HG02759 (cell line): ENCODE results near the gene RGMB.
A peak's percentile ranks its signal among the peaks of the same experiment; 100 is the strongest.
"Not testable (repeated sequence)": the region's sequence is repeated elsewhere in the genome, so short reads cannot be mapped to it uniquely, and the experiment has no call there.

ENCODE experiments used
- ATAC-seq: cut with Tn5 transposase; IDR thresholded peaks from one replicate; pipeline ENCODE4 v1.9.1; 2021; ENCODE audit warnings: mild to moderate bottlenecking, moderate library complexity; ENCODE audit not compliant: unreplicated experiment

Gene RGMB, protein sequence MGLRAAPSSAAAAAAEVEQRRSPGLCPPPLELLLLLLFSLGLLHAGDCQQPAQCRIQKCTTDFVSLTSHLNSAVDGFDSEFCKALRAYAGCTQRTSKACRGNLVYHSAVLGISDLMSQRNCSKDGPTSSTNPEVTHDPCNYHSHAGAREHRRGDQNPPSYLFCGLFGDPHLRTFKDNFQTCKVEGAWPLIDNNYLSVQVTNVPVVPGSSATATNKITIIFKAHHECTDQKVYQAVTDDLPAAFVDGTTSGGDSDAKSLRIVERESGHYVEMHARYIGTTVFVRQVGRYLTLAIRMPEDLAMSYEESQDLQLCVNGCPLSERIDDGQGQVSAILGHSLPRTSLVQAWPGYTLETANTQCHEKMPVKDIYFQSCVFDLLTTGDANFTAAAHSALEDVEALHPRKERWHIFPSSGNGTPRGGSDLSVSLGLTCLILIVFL

DNA sequence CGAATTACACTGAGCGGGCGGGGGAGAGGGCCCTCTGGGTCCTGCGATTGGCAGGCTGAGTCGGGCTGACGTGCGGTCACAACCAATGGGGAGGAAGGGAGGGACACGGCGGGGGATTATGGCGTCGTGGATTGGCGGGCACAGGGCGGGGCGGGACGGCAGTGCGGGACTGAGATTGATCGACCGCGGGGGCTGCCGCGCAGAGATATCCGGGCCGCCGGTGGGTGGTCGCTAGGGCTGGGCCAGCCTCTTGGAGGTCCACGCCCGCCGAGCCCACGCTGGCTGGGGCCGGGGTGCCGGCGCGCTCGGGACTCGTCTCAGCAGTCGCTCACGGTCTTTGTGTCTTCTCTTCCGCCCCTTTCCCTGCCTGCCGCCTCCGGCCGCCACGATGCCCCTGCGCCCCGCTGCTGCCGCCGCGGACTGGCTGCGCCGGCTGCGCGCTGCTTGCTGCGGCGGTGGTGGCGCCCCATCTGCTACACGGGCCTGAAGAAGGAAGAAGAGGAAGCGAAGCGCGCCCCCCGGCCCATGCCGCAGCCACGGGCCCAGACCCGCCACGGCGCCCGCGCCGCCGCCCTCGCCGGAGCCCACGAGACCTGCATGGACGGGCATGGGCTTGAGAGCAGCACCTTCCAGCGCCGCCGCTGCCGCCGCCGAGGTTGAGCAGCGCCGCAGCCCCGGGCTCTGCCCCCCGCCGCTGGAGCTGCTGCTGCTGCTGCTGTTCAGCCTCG, at the start of gene RGMB:
Gene RGMB (plus strand): TSS at position 200 of the 728 bp plus-strand sequence. CDS start 408 bp downstream, at position 608.
- ATAC-seq, result peak; percentile 84

DNA sequence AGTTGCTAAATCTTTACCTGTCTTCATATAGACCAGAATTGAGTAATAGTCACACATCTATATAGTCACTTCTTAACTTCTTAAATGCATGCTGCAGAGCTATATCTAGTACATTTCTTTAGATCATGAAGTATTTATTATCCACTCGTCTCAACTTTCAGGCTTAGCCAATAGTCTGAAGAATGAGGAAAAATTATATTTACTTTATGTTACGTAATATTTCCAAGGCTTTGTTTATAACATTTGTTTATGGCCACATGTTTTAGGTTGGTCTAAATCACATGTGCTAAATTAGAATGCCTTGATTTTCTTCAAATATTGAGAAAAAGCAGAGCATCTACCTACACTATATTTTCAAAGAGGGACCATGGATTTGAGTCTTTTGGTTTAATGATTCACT, 47.2 kb upstream of the RGMB start:
- ATAC-seq, result no peak

DNA sequence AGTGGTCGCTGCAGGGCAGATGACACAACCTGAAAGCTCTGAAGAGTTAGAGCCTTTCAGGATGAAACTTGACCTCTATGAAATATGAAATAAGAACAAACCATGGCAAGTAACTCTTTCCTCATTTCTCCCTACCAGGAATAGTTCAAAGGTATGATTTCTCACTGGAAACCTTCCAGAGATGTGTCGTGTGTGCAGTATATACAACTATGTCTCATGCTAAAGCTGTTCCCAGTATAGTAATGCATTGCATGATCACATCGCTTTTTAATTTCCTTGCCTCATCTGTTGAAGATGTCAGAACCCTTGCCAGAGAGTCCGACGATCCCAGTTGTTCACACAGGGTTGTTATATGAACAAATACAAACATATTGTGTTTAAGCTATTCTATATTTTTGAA, 45.8 kb upstream of the RGMB start:
- ATAC-seq, result no peak

DNA sequence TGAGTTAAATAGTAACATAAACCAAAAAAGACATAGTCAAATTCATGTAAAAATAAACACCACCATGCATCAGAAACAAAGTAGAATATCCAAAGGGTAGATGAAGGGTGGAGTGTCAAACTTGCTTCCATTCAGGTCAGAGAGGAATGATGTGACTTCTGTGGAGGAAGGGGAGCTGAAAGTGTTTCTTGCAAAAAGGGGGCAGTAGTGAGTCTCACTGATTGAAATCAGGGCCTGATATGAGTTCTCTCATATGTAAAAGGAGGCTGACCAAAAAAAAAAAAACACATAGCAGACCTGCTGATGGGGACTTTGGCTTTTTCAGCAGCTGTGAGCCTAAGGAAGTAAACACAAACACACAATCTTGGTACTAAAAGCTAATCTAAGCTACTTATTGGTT, 38.8 kb upstream of the RGMB start:
- no peak for ATAC-seq

DNA sequence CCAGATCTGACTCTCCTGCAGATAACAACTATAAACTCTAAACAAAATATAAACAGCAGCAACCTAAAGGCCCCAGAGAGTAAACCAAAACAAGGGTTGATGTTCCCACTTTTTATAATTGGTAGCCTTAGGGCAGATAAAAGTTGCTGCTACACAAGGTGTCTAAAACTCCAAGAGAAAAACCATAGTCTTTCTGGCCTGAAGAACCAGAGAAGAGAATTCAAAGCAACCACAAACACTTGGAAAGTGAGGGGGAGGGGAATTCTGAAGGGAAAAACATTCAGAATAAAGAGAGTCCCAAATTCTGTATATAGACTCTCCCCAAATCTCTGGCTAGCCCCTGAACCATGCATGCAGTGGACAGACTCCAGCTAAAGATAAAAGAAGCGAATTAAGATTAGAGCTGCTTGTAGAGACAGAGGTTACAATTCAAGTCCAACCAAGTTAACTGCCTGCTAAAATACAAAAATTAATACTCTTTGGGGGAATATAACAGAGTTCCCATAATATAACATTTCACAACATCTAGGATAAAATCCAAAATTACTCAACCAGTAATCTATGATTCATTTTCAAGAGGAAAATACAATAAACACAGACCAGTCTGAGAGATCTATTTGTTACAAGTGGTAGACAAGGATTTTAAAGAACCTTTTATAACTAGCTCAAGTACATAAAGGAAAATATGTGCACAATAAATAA, 37.5 kb upstream of the RGMB start:
- ATAC-seq, result no peak

DNA sequence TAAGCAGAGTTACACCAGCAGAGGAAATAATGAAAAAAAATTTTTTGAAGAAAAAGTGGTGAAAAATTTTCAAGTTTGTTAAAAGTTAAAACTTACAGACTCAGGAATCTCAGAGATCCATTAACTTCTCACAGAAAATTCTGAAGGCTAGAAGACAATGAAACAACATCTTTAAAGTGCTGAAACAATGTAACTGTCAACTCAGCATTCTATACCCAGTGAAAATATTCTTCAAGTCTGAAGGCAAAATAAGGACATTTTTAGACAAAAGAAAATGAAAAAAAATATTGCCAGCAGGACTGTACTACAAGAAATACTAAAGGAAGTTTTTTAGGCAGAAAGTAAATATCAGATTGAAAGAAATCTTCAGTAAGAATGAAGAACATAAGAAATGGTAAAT, 36.7 kb upstream of the RGMB start:
- ATAC-seq, result no peak

DNA sequence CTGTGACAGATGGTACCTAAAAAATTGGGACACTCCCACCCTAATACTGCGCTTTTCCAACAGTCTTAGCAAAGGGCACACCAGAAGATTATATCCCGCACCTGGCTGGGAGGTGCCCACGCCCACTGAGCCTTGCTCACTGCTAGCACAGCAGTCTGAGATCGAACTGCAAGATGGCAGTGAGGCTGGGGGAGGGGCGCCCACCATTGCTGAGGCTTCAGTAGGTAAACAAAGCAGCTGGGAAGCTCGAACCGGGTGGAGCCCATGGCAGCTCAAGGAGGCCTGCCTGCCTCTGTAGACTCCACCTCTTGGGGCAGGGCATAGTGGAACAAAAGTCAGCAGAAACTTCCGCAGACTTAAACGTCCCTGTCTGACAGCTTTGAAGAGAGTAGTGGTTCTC, 36.0 kb upstream of the RGMB start:
- not testable (repeated sequence) for ATAC-seq

DNA sequence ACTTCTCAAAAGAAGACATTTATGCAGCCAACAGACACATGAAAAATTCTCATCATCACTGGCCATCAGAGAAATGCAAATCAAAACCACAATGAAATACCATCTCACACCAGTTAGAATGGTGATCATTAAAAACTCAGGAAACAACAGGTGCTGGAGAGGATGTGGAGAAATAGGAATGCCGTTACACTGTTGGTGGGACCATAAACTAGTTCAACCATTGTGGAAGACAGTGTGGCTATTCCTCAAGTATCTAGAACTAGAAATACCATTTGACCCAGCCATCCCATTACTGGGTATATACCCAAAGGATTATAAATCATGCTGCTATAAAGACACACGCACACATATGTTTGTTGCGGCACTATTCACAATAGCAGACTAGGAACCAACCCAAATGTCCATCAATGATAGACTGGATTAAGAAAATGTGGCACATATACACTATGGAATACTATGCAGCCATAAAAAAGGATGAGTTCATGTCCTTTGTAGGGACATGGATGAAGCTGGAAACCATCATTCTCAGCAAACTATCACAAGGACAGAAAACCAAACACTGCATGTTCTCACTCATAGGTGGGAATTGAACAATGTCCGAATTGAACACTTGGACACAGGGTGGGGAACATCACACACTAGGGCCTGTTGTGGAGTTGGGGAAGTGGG, 34.8 kb upstream of the RGMB start:
- not testable (repeated sequence) for ATAC-seq

DNA sequence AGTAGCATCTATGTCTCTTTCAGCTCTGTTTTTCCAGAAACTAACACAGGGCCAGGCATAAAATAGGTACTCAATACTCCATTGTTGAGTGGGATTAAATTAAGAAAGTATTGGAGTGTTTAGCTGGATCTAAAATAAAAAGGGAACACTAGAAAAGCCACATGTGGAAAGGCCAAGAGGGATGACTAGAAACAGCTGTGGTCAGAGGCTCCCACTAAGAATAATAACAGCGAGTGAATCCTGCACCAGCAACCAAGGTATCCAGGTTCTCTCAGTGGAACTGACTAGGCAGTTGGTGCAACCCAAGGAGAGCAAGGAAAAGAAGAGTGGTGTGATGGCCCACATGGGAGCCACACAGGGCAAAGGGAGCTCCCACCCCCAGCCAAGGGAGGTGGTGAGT, 31.5 kb upstream of the RGMB start:
- no peak for ATAC-seq

DNA sequence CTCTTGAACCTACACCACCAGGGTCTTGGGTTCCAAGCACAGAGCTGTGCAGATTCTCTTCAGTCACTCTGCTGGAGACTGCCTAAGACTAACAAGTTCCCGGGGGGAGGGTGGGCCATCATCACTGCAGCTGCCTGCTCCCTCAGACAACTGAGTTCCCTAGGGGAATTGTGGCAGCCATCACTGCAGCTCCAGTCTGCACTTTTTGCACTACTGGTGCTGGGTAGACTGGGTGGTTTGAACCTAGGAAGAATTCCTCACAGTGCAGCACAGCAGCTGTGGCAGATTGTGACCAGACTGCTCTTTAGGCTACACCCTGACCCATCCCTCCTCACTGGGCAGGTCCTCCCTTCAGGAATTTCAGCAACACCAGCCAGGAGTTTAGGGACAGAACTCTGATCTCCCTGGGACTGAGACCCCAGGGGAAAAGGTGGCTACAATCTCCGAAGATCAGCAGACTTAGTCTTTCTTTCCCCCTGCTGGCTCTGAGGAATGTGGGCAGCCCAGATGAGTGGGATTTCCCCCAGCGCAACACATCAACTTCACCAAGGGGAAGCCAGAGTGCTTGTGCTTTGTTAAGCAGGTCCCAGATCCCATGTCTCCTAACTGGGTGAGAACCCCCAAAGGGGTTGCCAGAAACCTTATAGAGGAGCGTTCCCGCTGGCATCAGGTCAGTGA, 30.9 kb upstream of the RGMB start:
- no peak for ATAC-seq

DNA sequence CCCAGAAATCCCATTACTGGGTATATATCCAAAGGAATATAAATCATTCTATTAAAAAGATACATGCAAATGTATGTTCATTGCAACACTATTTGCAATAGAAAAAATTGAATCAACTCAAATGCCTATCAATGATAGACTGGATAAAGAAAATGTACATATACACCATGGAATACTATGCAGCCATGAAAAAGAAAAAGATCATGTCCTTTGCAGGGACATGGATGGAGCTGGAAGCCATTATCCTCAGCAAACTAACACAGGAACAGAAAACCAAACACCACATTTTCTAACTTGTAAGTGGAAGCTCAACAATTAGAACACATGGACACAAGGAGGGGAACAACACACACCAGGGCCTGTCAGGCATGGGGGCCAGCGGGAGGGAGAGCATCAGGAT, 25.2 kb upstream of the RGMB start:
- not testable (repeated sequence) for ATAC-seq

DNA sequence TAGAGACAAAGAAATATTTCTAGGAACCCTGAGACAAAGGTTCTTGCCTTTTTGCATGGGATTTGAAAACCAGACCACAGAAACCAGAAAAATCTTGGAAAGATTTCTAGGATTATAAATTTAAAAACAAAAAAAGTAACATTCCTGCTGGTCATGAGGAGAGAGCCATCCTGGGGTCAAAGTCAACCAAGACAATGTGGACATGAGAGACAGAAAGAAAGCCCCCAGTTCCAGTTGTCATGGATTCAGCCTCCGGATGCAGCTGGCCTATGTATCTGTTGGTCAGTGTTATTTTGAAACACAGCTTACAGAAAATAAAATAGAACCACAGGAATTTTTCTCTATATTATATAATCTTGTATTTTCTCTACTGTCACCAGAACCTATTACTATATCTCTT, 24.4 kb upstream of the RGMB start:
- ATAC-seq, result no peak

DNA sequence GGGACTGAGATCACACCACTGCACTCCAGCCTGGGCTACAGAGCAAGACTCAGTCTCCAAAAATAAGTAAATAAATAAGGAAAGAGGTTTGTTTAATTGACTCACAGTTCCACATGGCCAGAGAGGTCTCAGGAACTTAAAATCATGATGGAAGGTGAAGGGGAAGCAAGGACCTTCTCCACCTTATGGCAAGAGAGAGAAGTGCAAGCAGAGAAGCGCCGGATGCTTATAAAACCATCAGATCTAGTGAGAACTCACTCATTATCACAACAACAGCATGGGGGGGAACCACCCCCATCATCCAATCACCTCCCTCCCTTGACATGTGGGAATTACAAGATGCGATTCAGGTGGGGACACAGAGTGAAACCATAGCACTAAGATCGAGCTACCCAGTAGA, 22.8 kb upstream of the RGMB start:
- peak; percentile 78 for ATAC-seq

DNA sequence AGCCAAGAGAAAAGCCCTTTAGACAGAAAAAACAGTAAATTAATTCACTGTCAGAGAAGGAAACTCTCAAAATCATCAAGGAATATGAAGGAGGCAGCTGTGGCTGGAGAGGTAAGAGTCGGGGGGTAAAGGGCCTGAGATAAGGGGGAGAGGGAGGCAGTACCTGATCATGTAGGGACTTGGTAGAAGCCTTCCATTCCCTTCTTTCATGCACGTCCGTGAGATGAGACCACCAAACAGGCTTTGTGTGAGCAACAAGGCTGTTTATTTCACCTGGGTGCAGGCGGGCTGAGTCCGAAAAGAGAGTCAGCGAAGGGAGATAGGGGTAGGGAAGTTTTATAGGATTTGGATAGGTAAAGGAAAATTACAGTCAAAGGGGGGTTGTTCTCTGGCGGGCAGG, 21.1 kb upstream of the RGMB start:
- not testable (repeated sequence) for ATAC-seq

DNA sequence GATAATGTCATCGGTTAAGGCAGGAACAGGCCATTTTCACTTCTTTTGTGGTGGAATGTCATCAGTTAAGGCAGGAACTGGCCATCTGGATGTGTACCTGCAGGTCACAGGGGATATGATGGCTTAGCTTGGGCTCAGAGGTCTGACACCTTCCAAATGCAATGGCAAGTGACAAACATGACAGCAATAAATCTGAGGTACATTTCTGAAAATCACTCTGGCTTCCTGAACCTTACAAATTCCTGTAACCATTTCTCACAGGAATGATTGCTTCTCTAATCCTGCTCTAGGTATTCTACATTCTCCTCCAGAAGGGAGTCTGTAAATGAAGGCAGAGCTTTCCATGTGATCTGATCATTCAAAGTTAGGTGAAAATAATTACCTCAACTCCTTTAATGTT, 20.7 kb upstream of the RGMB start:
- ATAC-seq, result not testable (repeated sequence)

DNA sequence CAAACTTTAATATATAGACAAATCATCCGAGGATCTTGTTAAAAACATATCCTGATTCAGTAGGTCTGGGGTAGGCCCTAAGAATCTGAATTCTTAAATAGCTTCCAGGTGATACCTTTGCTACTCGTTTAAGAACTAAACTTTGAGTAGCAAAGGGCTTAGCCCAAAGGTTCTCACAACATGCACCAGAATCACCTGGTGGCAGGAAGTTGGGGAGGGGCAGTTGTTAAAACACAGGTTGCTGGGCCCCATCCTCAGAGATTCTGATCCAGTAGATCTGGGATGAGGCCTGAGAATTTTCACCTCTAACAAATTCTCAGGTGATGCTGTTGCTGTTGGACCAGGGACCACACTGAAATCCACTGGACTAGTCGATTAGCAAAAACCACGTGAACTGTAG, 20.0 kb upstream of the RGMB start:
- ATAC-seq, result no peak

DNA sequence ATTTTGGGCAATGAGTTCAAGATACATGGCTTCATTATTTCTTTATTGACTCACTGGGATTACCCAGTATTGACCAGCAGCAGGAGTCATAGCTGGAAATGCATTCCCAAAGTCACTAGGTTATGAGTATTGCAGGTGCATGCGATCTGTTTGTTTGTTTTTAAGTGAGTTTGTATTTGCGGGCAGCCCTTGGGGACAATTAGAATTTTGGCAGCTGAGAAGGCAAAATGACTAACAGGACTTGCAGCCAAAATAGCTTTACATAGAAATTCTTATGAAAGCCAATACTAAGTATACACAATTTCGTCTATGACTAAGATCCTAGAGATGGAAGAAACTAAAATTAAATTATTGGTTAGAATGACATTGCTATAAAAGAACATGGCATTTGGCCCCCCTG, 18.1 kb upstream of the RGMB start:
- ATAC-seq, result no peak

DNA sequence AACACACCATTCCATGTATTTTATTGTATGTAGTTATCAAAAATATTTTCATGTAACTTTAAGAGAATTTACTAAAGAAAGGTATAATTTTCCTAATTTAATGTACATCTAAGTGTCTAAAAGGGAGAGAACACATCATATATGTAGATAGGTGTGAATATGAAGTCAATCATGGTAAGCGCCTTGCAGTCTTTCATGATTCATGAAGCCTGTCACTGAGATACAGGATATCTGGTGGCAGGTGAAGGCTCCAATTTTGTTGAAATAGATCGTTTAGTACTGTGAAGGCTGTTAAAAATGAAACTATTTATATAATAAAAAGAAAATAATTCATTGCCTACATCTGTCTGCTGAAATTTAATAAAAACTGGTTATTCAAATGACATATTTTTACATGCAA, 15.5 kb upstream of the RGMB start:
- ATAC-seq, result no peak

DNA sequence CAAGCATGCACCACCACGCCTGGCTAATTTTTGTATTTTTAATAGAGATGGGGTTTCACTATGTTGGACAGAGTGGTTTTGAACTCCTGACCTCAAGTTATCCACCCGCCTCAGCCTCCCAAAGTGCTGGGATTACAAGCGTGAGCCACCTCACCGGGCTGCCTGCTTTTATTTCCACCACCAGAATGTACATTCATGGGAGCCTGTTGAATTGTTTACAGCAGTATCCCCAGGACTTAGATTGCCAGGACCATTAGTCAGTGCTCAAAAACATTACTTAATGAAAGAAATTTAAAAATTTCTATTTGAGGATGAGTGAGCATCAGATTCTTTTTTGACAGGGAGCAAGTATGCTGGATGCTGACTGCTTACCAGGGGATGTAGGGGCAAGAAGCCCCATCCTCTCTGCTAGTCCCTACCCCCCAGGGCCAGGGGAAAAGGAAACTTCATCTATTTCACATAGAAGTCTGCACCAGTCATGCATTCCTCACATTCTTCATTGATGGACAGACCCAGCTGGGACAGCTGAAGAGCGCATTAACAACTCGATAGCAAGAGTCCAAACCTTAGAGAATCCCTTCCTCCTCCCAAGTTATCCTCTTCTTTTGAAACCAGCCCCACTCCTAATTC, 10.3 kb upstream of the RGMB start:
- no peak for ATAC-seq

DNA sequence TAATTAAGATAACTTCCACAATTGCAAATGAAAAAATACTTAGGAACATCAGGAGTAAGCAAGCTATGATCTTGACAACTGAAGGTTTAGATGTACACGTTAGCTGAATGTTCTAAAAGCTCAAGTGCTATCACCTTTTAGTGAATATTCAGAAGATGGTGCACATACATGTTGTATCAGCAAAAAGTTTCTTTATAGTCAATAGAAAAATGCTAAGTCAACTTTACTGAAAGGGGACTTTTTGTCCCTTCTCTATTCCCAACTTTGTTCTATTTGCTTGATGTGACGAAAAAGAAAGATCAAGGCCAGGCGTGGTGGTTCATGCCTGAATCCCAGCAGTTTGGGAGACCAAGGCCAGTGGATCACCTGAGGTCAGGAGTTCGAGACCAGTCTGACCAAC, 7.6 kb upstream of the RGMB start:
- no peak for ATAC-seq
